SK-N-SH (cell line): Measurements from ENCODE around the gene SH3PXD2B.

Experiments used
- FOXM1 ChIP-seq: IDR thresholded peaks from 2 replicates; pipeline ENCODE4 v1.4.0; 2012; ENCODE audit warnings: low read depth, mild to moderate bottlenecking
- TCF12 ChIP-seq: IDR thresholded peaks from 2 replicates; pipeline ENCODE4 v1.4.0; 2012
- TEAD4 ChIP-seq: IDR thresholded peaks from 2 replicates; pipeline ENCODE4 v1.4.0; 2012; ENCODE audit warnings: mild to moderate bottlenecking, borderline replicate concordance; ENCODE audit not compliant: insufficient read depth
- USF2 ChIP-seq: fragments of 150-350 bp; IDR thresholded peaks from 2 replicates; pipeline ENCODE4 v1.6.1; 2017; ENCODE audit warnings: antibody characterized with exemption, low read length, low read depth, borderline replicate concordance
- YY1 ChIP-seq: IDR thresholded peaks from 2 replicates; pipeline ENCODE4 v1.4.0; 2012; ENCODE audit warnings: low read depth, mild to moderate bottlenecking
- TF ChIP-seq, protein P1 (sequence below): fragments of 200-600 bp; sonication (generic); IDR thresholded peaks from 2 replicates; pipeline ENCODE4 v1.6.1; 2017; ENCODE audit warnings: antibody characterized with exemption, mild to moderate bottlenecking, moderate library complexity
- TF ChIP-seq, protein P2 (sequence below): IDR thresholded peaks from 2 replicates; pipeline ENCODE4 v1.4.0; 2012; ENCODE audit warnings: low read depth

GRCh38 chr5:172278356-172278755, 176.0 kb downstream of the SH3PXD2B start:
- TF ChIP-seq, protein P1, sequence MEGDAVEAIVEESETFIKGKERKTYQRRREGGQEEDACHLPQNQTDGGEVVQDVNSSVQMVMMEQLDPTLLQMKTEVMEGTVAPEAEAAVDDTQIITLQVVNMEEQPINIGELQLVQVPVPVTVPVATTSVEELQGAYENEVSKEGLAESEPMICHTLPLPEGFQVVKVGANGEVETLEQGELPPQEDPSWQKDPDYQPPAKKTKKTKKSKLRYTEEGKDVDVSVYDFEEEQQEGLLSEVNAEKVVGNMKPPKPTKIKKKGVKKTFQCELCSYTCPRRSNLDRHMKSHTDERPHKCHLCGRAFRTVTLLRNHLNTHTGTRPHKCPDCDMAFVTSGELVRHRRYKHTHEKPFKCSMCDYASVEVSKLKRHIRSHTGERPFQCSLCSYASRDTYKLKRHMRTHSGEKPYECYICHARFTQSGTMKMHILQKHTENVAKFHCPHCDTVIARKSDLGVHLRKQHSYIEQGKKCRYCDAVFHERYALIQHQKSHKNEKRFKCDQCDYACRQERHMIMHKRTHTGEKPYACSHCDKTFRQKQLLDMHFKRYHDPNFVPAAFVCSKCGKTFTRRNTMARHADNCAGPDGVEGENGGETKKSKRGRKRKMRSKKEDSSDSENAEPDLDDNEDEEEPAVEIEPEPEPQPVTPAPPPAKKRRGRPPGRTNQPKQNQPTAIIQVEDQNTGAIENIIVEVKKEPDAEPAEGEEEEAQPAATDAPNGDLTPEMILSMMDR: no peak
- TF ChIP-seq TEAD4 (no peak), USF2 (no peak), TCF12 (no peak), YY1 (no peak), FOXM1 (no peak)
- TF ChIP-seq, protein P2, sequence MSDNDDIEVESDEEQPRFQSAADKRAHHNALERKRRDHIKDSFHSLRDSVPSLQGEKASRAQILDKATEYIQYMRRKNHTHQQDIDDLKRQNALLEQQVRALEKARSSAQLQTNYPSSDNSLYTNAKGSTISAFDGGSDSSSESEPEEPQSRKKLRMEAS: no peak
